Hepatocyte (in vitro differentiated cells): ENCODE data around the gene CFAP77.

ENCODE experiments used
- EZH2phosphoT487 ChIP-seq: fragments of 200-600 bp; sonication (generic); IDR thresholded peaks from one replicate; pipeline ENCODE4 v1.6.1; 2018; ENCODE audit warnings: antibody characterized with exemption, mild to moderate bottlenecking, low read depth, moderate library complexity; ENCODE audit not compliant: unreplicated experiment, severe bottlenecking
- TF ChIP-seq, protein P1 (sequence below): fragments of 200-600 bp; sonication (generic); IDR thresholded peaks from 2 replicates; pipeline ENCODE4 v1.5.1; 2016; ENCODE audit warnings: antibody characterized with exemption, mild to moderate bottlenecking; ENCODE audit not compliant: poor library complexity

DNA sequence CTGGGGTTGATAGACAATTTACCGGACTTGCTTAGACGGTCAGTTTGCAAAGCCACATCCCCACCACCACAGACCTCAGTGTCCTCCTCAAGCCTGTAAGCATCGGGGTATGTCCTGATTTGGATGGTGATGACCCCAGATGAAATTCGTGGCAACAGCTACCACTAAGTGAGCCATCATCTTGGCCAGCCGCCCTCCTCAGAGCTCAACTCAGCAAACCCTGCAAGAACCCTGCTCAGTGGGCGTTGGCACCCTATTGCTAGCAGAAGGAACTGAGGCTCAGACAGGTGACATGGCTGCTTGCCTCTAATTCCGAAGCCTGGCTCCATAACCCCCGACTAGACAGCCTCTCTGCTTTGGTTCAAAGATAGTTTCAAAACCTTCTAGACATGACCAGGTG lies 131.0 kb downstream of the CFAP77 start:
- TF ChIP-seq, protein P1, sequence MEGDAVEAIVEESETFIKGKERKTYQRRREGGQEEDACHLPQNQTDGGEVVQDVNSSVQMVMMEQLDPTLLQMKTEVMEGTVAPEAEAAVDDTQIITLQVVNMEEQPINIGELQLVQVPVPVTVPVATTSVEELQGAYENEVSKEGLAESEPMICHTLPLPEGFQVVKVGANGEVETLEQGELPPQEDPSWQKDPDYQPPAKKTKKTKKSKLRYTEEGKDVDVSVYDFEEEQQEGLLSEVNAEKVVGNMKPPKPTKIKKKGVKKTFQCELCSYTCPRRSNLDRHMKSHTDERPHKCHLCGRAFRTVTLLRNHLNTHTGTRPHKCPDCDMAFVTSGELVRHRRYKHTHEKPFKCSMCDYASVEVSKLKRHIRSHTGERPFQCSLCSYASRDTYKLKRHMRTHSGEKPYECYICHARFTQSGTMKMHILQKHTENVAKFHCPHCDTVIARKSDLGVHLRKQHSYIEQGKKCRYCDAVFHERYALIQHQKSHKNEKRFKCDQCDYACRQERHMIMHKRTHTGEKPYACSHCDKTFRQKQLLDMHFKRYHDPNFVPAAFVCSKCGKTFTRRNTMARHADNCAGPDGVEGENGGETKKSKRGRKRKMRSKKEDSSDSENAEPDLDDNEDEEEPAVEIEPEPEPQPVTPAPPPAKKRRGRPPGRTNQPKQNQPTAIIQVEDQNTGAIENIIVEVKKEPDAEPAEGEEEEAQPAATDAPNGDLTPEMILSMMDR = no peak
- no peak for TF ChIP-seq EZH2phosphoT487
